Muscle layer of duodenum (tissue), 2 donors: Measurements from ENCODE around the gene RNASET2.
A peak's percentile ranks its signal among the peaks of the same experiment; 100 is the strongest.

ENCODE experiments used
- H3K27ac ChIP-seq: one replicate; pipeline ENCODE4 v1.7.0; 2013; ENCODE audit warnings: mild to moderate bottlenecking, low read length
- H3K27me3 ChIP-seq: one replicate; pipeline ENCODE4 v1.7.0; 2013; ENCODE audit warnings: low read depth, mild to moderate bottlenecking, control low read depth, low read length
- H3K36me3 ChIP-seq, 2 donors: one replicate each; pipeline ENCODE4 v1.7.0; 2013; ENCODE audit warnings: low read length in 2 of 2, control low read depth in 1 of 2, mild to moderate bottlenecking in 1 of 2; ENCODE audit not compliant: insufficient read depth in 2 of 2, control insufficient read depth in 1 of 2
- H3K4me1 ChIP-seq, 2 donors: one replicate each; pipeline ENCODE4 v1.7.0; 2013; ENCODE audit warnings: low read length in 2 of 2, mild to moderate bottlenecking in 2 of 2, control low read depth in 1 of 2, moderate library complexity in 1 of 2; ENCODE audit not compliant: insufficient read depth in 2 of 2, control insufficient read depth in 1 of 2
- H3K4me3 ChIP-seq, 2 donors: one replicate each; pipeline ENCODE4 v1.7.0; 2013; ENCODE audit warnings: low read length in 2 of 2, low read depth in 1 of 2, mild to moderate bottlenecking in 1 of 2
- H3K9me3 ChIP-seq, 2 donors: one replicate each; pipeline ENCODE4 v1.7.0; 2013; ENCODE audit warnings: low read length in 2 of 2, control low read depth in 1 of 2, mild to moderate bottlenecking in 1 of 2; ENCODE audit not compliant: control insufficient read depth in 1 of 2
- donor health status: healthy.

RNASET2 gene

GRCh38 chr6:166956444-166957086 lies at the start of gene RNASET2:
Gene RNASET2, minus strand, starts transcription at chr6:166956550. Its CDS starts 368 bp downstream, at chr6:166956182.
- H3K4me1 ChIP-seq: peaks cover 11 to 15% of the 10 kb centered on the region in 2 donors
- peak within 1 kb of the TSS; percentile 75 to 95 for H3K4me3 ChIP-seq
- H3K36me3 ChIP-seq: peaks cover 0 to 4% of the 10 kb centered on the region in 2 donors
- H3K9me3 ChIP-seq: no peaks in the 10 kb centered on the region
- peak within 1 kb of the TSS; percentile 81 for H3K27ac ChIP-seq
- H3K27me3 ChIP-seq: no peaks in the 10 kb centered on the region

GRCh38 chr6:167005350-167006159 lies 49.2 kb upstream of the RNASET2 start:
- no peaks in the 10 kb centered on the region for H3K27me3 ChIP-seq
- H3K4me1 ChIP-seq: peaks cover 0 to 11% of the 10 kb centered on the region in 2 donors
- H3K27ac ChIP-seq: no peak overlapping the region
- no peaks in the 10 kb centered on the region for H3K9me3 ChIP-seq
- no peak overlapping the region for H3K4me3 ChIP-seq
- peaks cover 4 to 12% of the 10 kb centered on the region in 2 donors for H3K36me3 ChIP-seq

GRCh38 chr6:167000759-167001158 lies 44.4 kb upstream of the RNASET2 start:
- Histone ChIP-seq H3K4me1 (peaks cover 6 to 30% of the 10 kb centered on the region in 2 donors), H3K4me3 (no peak overlapping the region), H3K9me3 (no peaks in the 10 kb centered on the region), H3K27ac (no peak overlapping the region), H3K36me3 (peaks cover under 1 to 5% of the 10 kb centered on the region in 2 donors), H3K27me3 (no peaks in the 10 kb centered on the region)

- Histone ChIP-seq H3K27ac (peak overlapping the region; percentile 40), H3K36me3 (peaks cover 0 to 5% of the 10 kb centered on the region in 2 donors), H3K9me3 (no peaks in the 10 kb centered on the region), H3K27me3 (no peaks in the 10 kb centered on the region), H3K4me1 (peaks cover 6 to 25% of the 10 kb centered on the region in 2 donors), H3K4me3 (peak overlapping the region; percentile 56 to 100)
Observed at GRCh38 chr6:166999884-167000253, 43.5 kb upstream of the RNASET2 start.

- no peaks in the 10 kb centered on the region for H3K27me3 ChIP-seq
Observed at GRCh38 chr6:166999145-166999883, 43.0 kb upstream of the RNASET2 start, which contains the start of gene CEP43. Gene CEP43, plus strand, starts transcription at chr6:166999397. Its CDS starts 16 bp downstream, at chr6:166999413.

GRCh38 chr6:166998256-166999144 lies 42.1 kb upstream of the RNASET2 start:
- H3K27ac ChIP-seq: no peak overlapping the region
- no peaks in the 10 kb centered on the region for H3K9me3 ChIP-seq
- H3K36me3 ChIP-seq: no peaks in the 10 kb centered on the region
- H3K27me3 ChIP-seq: no peaks in the 10 kb centered on the region
- peak overlapping the region; percentile 66 to 100 for H3K4me3 ChIP-seq
- peaks cover 6 to 25% of the 10 kb centered on the region in 2 donors for H3K4me1 ChIP-seq

More at GRCh38 chr6:166999145-166999883, 43.0 kb upstream of the RNASET2 start, which contains the start of gene CEP43:
- H3K27ac ChIP-seq: peak within 1 kb of the TSS; percentile 40
- peaks cover 0 to 5% of the 10 kb centered on the region in 2 donors for H3K36me3 ChIP-seq
- no peaks in the 10 kb centered on the region for H3K9me3 ChIP-seq
- peaks cover 6 to 25% of the 10 kb centered on the region in 2 donors for H3K4me1 ChIP-seq
- peak within 1 kb of the TSS; percentile 66 to 100 for H3K4me3 ChIP-seq

- Histone ChIP-seq H3K27me3 (no peaks in the 10 kb centered on the region), H3K9me3 (no peaks in the 10 kb centered on the region), H3K36me3 (no peaks in the 10 kb centered on the region), H3K4me3 (peak overlapping the region; percentile 62 to 100), H3K27ac (no peak overlapping the region), H3K4me1 (peaks cover 6 to 25% of the 10 kb centered on the region in 2 donors)
Observed at GRCh38 chr6:166997768-166998255, 41.5 kb upstream of the RNASET2 start.

- peak overlapping the region; percentile 62 to 100 for H3K4me3 ChIP-seq
- H3K4me1 ChIP-seq: peaks cover 6 to 25% of the 10 kb centered on the region in 2 donors
- H3K36me3 ChIP-seq: no peaks in the 10 kb centered on the region
- H3K9me3 ChIP-seq: no peaks in the 10 kb centered on the region
- H3K27me3 ChIP-seq: no peaks in the 10 kb centered on the region
- no peak overlapping the region for H3K27ac ChIP-seq
Observed at GRCh38 chr6:166997348-166997747, 41.0 kb upstream of the RNASET2 start.

- no peaks in the 10 kb centered on the region for H3K9me3 ChIP-seq
- H3K27me3 ChIP-seq: no peaks in the 10 kb centered on the region
- peaks cover 6 to 25% of the 10 kb centered on the region in 2 donors for H3K4me1 ChIP-seq
- H3K36me3 ChIP-seq: no peaks in the 10 kb centered on the region
- H3K27ac ChIP-seq: no peak overlapping the region
- no peak overlapping the region for H3K4me3 ChIP-seq
Observed at GRCh38 chr6:166996406-166996805, 40.1 kb upstream of the RNASET2 start.

- no peak overlapping the region for H3K4me3 ChIP-seq
Observed at GRCh38 chr6:166989427-166990032, 33.2 kb upstream of the RNASET2 start.

More at GRCh38 chr6:166989427-166990032, 33.2 kb upstream of the RNASET2 start:
- H3K4me1 ChIP-seq: no peaks in the 10 kb centered on the region
- no peak overlapping the region for H3K27ac ChIP-seq
- H3K9me3 ChIP-seq: no peaks in the 10 kb centered on the region
- H3K27me3 ChIP-seq: no peaks in the 10 kb centered on the region
- H3K36me3 ChIP-seq: no peaks in the 10 kb centered on the region
